Nucleus accumbens (tissue), 56 donors: ENCODE results near the gene AGXT.

ENCODE experiments used
- DNase-seq, 56 donors: peaks; one replicate each; lab custom pipeline; 2025; lab: John Stamatoyannopoulos, UW

The AGXT gene

DNA sequence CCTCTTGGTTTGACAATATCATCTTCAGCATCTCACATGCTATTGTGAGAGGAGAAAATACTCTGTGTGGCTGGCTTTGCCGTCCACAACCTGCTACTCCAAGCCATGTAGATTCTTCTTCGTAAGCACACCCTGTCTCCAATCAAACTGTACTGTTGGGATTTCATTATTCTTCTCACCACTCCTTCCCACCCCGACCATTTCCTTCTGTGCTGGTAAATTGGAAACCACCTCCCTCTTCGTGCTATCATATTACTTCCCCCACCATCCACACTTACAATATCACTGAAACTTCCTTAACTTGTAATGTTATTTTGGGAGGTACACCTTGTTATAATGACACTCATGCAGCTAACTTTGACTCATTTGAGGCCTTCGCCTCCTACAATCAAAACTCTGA, 3.2 kb upstream of the AGXT start:
- no peak for DNase-seq

GRCh38 chr2:240869109-240869955, 708 bp downstream of the AGXT start:
- DNase-seq = no peak

DNA sequence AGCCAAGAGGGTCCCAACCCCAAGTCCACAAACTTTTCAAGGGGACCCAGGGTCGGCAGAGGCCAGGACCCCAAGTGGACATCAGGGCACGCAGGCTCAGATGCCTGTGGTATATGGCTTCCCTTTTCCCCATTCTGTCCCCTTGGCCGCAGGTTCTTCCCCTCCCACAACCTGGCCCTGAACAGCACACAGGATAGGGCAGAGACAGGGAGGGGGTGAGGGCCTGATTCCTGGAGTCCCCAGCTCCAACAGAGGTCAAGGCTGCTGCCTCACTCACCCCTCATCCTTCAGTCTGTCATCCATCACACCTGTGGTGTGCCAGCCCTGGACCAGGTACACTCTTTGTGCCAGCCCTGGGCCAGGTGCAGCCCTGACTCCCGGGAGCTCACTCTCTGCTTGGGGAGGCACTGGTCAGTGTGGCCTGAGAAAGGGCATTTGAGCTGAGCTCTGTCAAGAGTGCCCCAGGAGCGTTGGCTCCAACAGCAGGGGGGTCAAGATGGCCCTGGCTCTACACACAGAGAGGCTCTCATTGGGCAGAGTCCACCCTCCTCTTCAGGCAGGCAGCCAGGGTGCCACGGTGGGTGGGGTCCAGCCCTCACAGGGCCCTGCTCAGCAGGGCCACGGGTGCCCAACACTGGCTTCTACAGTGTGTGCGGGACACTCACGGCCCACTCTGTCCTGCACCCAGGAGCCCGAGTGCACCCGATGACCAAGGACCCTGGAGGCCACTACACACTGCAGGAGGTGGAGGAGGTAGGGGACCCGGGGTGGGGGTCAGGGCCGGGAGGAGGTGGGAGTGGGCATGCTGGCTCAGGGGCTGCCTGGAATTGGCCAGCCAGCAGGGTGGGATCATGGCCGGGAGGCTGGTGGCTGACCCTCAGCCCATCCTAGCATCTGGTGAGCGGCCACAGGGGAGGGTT, 1.6 kb downstream of the AGXT start:
- DNase-seq = no peak

DNA sequence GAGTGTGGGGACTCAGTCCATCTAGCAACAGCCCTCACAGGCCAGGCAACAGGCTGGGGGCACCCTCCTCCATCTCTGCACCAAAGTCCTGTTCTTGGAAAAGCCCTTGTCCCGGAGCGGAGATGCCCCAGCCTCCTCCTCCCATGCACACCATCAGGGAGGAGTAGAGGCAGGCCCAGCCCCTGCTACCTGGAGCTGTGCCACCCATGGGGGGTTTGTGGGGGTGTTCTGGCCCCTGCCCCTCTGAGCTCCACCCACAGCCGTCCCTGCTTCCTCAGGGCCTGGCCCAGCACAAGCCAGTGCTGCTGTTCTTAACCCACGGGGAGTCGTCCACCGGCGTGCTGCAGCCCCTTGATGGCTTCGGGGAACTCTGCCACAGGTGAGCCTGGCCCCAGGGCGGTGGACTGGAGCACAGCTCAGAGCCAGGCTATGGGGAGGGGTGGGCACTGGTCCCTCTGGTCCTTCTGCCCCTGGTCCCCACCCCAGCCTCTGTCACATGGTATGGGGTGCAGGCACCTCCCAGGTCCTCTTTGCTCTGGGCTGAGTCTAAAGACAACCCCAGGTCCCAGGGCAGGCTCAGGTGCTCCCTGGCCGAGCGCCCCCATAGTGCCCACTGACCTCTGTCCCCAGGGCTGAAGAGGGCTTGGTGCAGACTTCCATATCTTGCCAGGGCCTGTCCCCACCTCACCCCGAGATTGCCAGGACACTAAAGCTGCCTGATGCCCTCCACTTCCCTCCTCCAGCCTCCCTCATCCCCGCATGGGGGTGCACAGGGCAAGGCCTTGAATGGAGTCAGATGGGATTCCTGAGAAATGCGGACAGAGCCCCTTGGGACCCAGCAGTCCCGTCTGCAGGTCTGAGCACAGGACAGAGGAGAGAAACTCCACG, 2.7 kb downstream of the AGXT start:
- no peak for DNase-seq

- no peak for DNase-seq
These were observed 3.9 kb downstream of the AGXT start for GRCh38 chr2:240872317-240873097.

GRCh38 chr2:240873098-240873788, 4.6 kb downstream of the AGXT start:
- DNase-seq = no peak

GRCh38 chr2:240873805-240874714, 5.4 kb downstream of the AGXT start:
- no peak for DNase-seq

DNA sequence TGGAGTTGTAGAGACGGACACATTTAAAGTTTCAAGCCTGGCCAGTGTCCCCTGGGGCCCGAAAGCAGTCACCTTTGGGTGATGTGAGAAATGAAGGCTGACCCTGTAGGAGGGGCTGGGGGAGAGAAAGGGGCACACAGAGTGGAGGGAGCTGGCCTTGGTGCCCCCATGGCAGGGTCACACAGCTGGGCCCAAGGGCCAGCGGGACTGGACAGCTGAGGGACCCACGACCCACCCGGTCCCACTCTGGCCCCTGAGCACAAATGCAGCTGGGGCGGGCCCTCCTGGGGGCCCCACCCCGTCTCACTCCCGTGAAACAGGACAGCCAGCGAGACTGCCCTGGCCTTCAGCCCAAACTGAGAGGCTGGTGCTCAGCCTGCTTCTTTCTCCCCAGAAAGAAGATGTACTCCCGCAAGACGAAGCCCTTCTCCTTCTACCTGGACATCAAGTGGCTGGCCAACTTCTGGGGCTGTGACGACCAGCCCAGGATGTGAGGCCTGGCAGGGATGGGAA, 6.1 kb downstream of the AGXT start:
- no peak for DNase-seq

DNA sequence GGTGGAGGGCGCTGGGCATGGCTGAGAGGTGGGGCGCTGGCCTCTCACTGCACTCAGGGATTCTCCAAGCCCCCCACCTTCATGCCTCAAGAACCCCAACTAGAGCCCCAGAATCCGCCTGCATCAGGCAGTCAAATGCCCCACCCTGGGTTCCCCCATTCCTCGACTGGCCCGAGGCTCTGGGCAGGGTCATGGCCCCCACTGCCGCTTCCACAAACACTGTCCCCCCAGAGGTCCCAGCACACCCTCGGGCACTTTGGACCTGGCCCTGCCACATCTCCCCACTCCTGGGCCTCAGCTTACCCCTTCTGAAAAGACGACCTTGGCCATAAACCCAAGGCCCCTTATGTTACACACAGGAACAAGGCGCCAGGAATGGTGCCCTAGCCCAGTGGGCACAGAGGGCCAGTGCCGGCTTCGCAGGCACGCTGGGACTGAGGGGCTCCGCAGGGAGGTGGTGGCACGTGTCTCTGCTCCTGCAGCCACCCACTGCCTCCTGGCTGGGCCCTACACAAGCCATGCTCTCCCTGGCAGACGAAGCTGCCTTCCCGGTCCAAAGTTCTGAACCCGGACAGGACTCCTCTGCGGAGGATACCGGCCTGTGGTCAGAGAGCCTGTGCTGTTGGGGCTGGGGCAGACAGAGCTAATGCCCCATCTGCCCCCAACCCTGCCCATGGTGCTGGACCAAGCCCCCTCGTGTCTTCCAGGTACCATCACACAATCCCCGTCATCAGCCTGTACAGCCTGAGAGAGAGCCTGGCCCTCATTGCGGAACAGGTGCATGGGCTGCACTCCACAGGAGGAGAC, 6.8 kb downstream of the AGXT start:
- DNase-seq = no peak

- no peak for DNase-seq
These were observed 7.4 kb downstream of the AGXT start for GRCh38 chr2:240876035-240876474.

DNA sequence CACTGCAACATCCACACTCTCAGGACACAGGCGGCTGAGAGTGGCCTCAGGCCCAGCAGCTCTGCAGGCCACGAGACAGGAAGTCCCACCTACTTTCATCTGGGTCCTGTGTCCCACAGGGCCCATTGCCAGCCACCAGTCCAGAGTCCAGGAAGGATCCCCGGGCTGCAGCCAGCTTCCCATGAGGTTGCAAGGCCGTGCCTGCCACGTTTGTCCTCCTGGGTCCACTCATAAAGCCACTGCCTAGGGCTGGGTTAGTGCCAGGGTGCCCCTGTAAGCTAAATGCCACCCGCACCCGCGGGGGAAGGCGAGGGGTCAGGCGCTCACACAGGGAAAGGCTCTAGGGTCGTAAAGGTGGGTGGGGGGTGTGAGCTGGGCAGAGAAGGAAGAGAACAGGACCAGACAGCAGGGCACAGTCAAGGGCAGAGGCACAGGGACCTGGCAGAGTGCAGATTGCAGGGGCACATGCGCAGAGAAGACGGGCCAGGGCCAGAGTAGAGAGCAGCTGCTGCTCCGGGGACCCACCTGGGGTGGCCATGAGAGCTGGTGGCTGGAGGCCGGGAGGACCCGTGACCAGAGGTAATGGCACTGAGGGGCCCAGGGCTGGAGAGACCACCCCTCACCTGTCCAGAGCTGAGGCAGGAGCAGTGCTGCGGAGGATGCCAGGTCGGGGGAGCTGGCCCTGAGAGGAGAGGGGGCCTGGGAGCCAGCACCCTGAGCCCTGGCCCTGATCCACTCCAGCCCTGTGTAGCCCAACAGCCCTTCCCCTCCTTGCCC, 8.0 kb downstream of the AGXT start:
- no peak for DNase-seq

- DNase-seq = no peak
These were observed 9.1 kb downstream of the AGXT start for GRCh38 chr2:240877460-240878340.

DNA sequence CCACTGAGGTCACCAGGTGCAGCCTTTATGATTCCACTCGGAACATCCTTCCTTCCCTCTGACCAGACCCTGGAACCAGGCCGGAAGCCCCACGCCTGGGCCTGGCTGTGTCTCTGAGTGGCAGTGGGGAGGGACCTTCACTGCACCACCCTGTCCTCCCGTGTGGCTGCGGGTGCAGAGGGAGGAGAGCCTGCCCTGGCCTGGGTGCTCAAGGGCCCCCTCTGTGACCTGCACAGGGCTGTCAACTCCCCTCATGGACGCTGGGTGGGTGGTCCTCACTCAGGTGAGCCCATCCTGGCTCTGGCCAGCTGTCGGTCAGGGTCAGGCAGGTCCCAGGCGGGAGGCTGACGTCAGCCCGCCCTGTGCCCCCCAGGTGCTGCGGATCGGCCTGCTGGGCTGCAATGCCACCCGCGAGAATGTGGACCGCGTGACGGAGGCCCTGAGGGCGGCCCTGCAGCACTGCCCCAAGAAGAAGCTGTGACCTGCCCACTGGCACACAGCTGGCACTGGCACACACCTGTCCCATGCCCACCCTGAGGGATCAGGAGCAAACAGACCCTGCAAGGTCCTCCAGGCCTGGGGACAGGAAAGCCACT, 9.8 kb downstream of the AGXT start:
- DNase-seq = no peak

- DNase-seq = no peak
These were observed 10.5 kb downstream of the AGXT start for GRCh38 chr2:240879105-240879504.

- no peak for DNase-seq
These were observed 13.3 kb downstream of the AGXT start for GRCh38 chr2:240881913-240882312.
